ENCODE data around the gene ZNF497.

ZNF497 gene

GRCh38 chr19:58304748-58305064, 57.8 kb downstream of the ZNF497 start:
- DNase-seq = no peak
